ENCODE measurements around the gene LINC00305. TPM values are rescaled to one million over a fixed set of nuclear protein-coding genes. Genes with fewer than 3 reads are reported as not detected.

The LINC00305 gene
- total RNA-seq, 2 donors from 2014 or later: not detected

- no peak for TF ChIP-seq CTCF (IDR thresholded peaks at IDR 0.05)
- no peak for DNase-seq (ENCODE audit: low spot score)
- Histone ChIP-seq H3K36me3 (no peaks in the 10 kb centered on the region), H3K4me3 (no peak overlapping the region), H3K4me1 (no peaks in the 10 kb centered on the region), H3K9me3 (no peaks in the 10 kb centered on the region), H3K27me3 (no peaks in the 10 kb centered on the region), H3K27ac (no peak overlapping the region)
Measured at GRCh38 chr18:64082513-64082912, 66.4 kb downstream of the LINC00305 start.

- no peak overlapping the region for H3K4me3 ChIP-seq
- no peak for TF ChIP-seq CTCF (IDR thresholded peaks at IDR 0.05)
Measured at GRCh38 chr18:64082054-64082453, 66.8 kb downstream of the LINC00305 start.

GRCh38 chr18:64073971-64074370 is 74.9 kb downstream of the LINC00305 start:
- Histone ChIP-seq H3K4me3 (no peak overlapping the region), H3K4me1 (no peaks in the 10 kb centered on the region), H3K27me3 (no peaks in the 10 kb centered on the region), H3K36me3 (no peaks in the 10 kb centered on the region), H3K27ac (no peak overlapping the region), H3K9me3 (peaks cover 0 to 4% of the 10 kb centered on the region in 2 donors)
- TF ChIP-seq CTCF (IDR thresholded peaks at IDR 0.05): no peak
- no peak for DNase-seq (ENCODE audit: low spot score)

More at GRCh38 chr18:64082054-64082453, 66.8 kb downstream of the LINC00305 start:
- H3K9me3 ChIP-seq: no peaks in the 10 kb centered on the region
- no peak for DNase-seq (ENCODE audit: low spot score)
- H3K27me3 ChIP-seq: no peaks in the 10 kb centered on the region
- no peaks in the 10 kb centered on the region for H3K4me1 ChIP-seq
- no peaks in the 10 kb centered on the region for H3K36me3 ChIP-seq
- no peak overlapping the region for H3K27ac ChIP-seq

- no peaks in the 10 kb centered on the region for H3K36me3 ChIP-seq
- no peak for DNase-seq (ENCODE audit: low spot score)
- no peak overlapping the region for H3K27ac ChIP-seq
- no peaks in the 10 kb centered on the region for H3K9me3 ChIP-seq
- H3K27me3 ChIP-seq: no peaks in the 10 kb centered on the region
- H3K4me3 ChIP-seq: no peak overlapping the region
- TF ChIP-seq CTCF (IDR thresholded peaks at IDR 0.05): no peak
- no peaks in the 10 kb centered on the region for H3K4me1 ChIP-seq
Measured at GRCh38 chr18:64055019-64055418, 93.9 kb downstream of the LINC00305 start.

- Histone ChIP-seq H3K4me1 (no peaks in the 10 kb centered on the region), H3K27me3 (no peaks in the 10 kb centered on the region), H3K36me3 (no peaks in the 10 kb centered on the region), H3K9me3 (no peaks in the 10 kb centered on the region), H3K27ac (no peak overlapping the region), H3K4me3 (no peak overlapping the region)
- no peak for TF ChIP-seq CTCF (IDR thresholded peaks at IDR 0.05)
- no peak for DNase-seq (ENCODE audit: low spot score)
Measured at GRCh38 chr18:64053246-64053645, 95.6 kb downstream of the LINC00305 start.

GRCh38 chr18:64052772-64053171 is 96.1 kb downstream of the LINC00305 start:
- H3K27me3 ChIP-seq: no peaks in the 10 kb centered on the region
- no peaks in the 10 kb centered on the region for H3K4me1 ChIP-seq
- H3K9me3 ChIP-seq: no peaks in the 10 kb centered on the region
- no peak overlapping the region for H3K4me3 ChIP-seq
- no peaks in the 10 kb centered on the region for H3K36me3 ChIP-seq
- no peak for TF ChIP-seq CTCF (IDR thresholded peaks at IDR 0.05)
- H3K27ac ChIP-seq: no peak overlapping the region
- no peak for DNase-seq (ENCODE audit: low spot score)

Measured in right atrium auricular region (tissue), 2 donors.